ENCODE data around the gene PDE8B. TPM values are rescaled to one million over a fixed set of nuclear protein-coding genes. Genes with fewer than 3 reads are reported as not detected.

PDE8B gene
- total RNA-seq, 1 experiment from 2014 or later: 0.86 TPM

DNA sequence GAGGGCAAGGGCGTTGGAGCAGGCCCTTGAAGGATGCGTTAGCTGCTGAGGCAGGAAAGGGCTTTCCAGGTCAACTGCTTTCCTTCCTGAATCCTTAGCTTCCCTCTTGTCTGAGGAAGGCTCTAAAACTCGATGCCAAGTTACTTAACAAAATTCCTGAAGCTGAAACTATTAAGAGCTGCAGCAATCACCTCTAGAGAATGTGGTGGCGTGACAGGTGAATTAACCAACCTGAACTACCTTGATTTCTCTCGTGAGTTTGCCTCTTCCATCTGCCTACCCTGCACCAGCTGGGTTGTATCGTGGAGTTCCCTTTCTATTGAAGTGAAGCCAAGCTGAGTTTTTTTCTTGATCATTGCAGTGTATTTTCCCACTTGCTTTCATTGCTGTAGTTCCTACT is 96.1 kb downstream of the PDE8B start:
- POLR2A ChIA-PET: no interaction called here
- TF ChIP-seq, protein P1, sequence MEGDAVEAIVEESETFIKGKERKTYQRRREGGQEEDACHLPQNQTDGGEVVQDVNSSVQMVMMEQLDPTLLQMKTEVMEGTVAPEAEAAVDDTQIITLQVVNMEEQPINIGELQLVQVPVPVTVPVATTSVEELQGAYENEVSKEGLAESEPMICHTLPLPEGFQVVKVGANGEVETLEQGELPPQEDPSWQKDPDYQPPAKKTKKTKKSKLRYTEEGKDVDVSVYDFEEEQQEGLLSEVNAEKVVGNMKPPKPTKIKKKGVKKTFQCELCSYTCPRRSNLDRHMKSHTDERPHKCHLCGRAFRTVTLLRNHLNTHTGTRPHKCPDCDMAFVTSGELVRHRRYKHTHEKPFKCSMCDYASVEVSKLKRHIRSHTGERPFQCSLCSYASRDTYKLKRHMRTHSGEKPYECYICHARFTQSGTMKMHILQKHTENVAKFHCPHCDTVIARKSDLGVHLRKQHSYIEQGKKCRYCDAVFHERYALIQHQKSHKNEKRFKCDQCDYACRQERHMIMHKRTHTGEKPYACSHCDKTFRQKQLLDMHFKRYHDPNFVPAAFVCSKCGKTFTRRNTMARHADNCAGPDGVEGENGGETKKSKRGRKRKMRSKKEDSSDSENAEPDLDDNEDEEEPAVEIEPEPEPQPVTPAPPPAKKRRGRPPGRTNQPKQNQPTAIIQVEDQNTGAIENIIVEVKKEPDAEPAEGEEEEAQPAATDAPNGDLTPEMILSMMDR (IDR thresholded peaks at IDR 0.05; ENCODE audit: insufficient read depth in 1 of 2, low read depth in 1 of 2, low read length in 1 of 2, severe bottlenecking in 1 of 2, unreplicated experiment in 1 of 2): no peak
- no peak overlapping the region for H3K4me3 Mint-ChIP-seq (ENCODE audit: unreplicated experiment)
- no peaks in the 10 kb centered on the region for H3K36me3 ChIP-seq (ENCODE audit: control insufficient read depth, insufficient read depth, low read length)
- no peaks in the 10 kb centered on the region for H3K9me3 Mint-ChIP-seq (ENCODE audit: unreplicated experiment)
- H3K9me3 ChIP-seq: no peaks in the 10 kb centered on the region
- H3K36me3 Mint-ChIP-seq (ENCODE audit: insufficient read depth, unreplicated experiment): no peaks in the 10 kb centered on the region
- H3K27me3 ChIP-seq (replicated peaks; ENCODE audit: control insufficient read depth, insufficient read depth, low read length): no peaks in the 10 kb centered on the region
- H3K4me1 ChIP-seq: peaks cover 3% of the 10 kb centered on the region; the same call in 1 of the 2 replicates
- no peak overlapping the region for H3K27ac Mint-ChIP-seq (ENCODE audit: unreplicated experiment)
- intact Hi-C loops (cut with micrococcal nuclease; ENCODE audit: unreplicated experiment): loop anchor here (5.0 kb wide), 1 partner anchor 131 kb away; no protein-coding TSS in a partner anchor
- BruUV-seq (replicated peaks): no TSS peak
- no peak for DNase-seq
- CTCF ChIA-PET: no interaction called here
- H3K27me3 Mint-ChIP-seq (ENCODE audit: insufficient read depth, unreplicated experiment): no peaks in the 10 kb centered on the region
- H3K4me3 ChIP-seq (ENCODE audit: low read depth, low read length): no peak overlapping the region
- peaks cover 19% of the 10 kb centered on the region for H3K4me1 Mint-ChIP-seq (ENCODE audit: low read depth, unreplicated experiment)

GRCh38 chr5:77308154-77308960 is 97.9 kb downstream of the PDE8B start:
- H3K4me3 ChIP-seq (ENCODE audit: low read depth, low read length): no peak overlapping the region
- no peak for DNase-seq
- ChIA-PET CTCF (no interaction called here), POLR2A (no interaction called here)
- no peaks in the 10 kb centered on the region for H3K36me3 Mint-ChIP-seq (ENCODE audit: insufficient read depth, unreplicated experiment)
- H3K9me3 Mint-ChIP-seq (ENCODE audit: unreplicated experiment): no peaks in the 10 kb centered on the region
- H3K4me1 Mint-ChIP-seq (ENCODE audit: low read depth, unreplicated experiment): peaks cover 15% of the 10 kb centered on the region
- no peak overlapping the region for H3K4me3 Mint-ChIP-seq (ENCODE audit: unreplicated experiment)
- H3K27ac Mint-ChIP-seq (ENCODE audit: unreplicated experiment): peak overlapping the region; percentile 58
- H3K4me1 ChIP-seq: peaks cover 3% of the 10 kb centered on the region; the same call in 1 of the 2 replicates
- H3K36me3 ChIP-seq (ENCODE audit: control insufficient read depth, insufficient read depth, low read length): no peaks in the 10 kb centered on the region
- BruUV-seq (replicated peaks): no TSS peak
- no peaks in the 10 kb centered on the region for H3K27me3 Mint-ChIP-seq (ENCODE audit: insufficient read depth, unreplicated experiment)
- no peaks in the 10 kb centered on the region for H3K27me3 ChIP-seq (replicated peaks; ENCODE audit: control insufficient read depth, insufficient read depth, low read length)
- H3K9me3 ChIP-seq: no peaks in the 10 kb centered on the region
- TF ChIP-seq, protein P1 (IDR thresholded peaks at IDR 0.05; ENCODE audit: insufficient read depth in 1 of 2, low read depth in 1 of 2, low read length in 1 of 2, severe bottlenecking in 1 of 2, unreplicated experiment in 1 of 2): no peak
- intact Hi-C loops (cut with micrococcal nuclease; ENCODE audit: unreplicated experiment): loop anchor here (5.0 kb wide), 1 partner anchor 129 kb away; no protein-coding TSS in a partner anchor

GRCh38 chr5:77309140-77309539 is 98.7 kb downstream of the PDE8B start:
- intact Hi-C loops (cut with micrococcal nuclease; ENCODE audit: unreplicated experiment): loop anchor here (5.0 kb wide), 1 partner anchor 128 kb away; no protein-coding TSS in a partner anchor
- Histone ChIP-seq H3K4me3 (ENCODE audit: low read depth, low read length) (no peak overlapping the region), H3K9me3 (no peaks in the 10 kb centered on the region), H3K4me1 (peaks cover 3% of the 10 kb centered on the region; the same call in 1 of the 2 replicates), H3K36me3 (ENCODE audit: control insufficient read depth, insufficient read depth, low read length) (no peaks in the 10 kb centered on the region), H3K27me3 (replicated peaks; ENCODE audit: control insufficient read depth, insufficient read depth, low read length) (no peaks in the 10 kb centered on the region)
- Mint-ChIP-seq H3K27ac (ENCODE audit: unreplicated experiment) (no peak overlapping the region), H3K27me3 (ENCODE audit: insufficient read depth, unreplicated experiment) (no peaks in the 10 kb centered on the region), H3K4me1 (ENCODE audit: low read depth, unreplicated experiment) (peaks cover 15% of the 10 kb centered on the region), H3K36me3 (ENCODE audit: insufficient read depth, unreplicated experiment) (no peaks in the 10 kb centered on the region), H3K4me3 (ENCODE audit: unreplicated experiment) (no peak overlapping the region), H3K9me3 (ENCODE audit: unreplicated experiment) (no peaks in the 10 kb centered on the region)
- TF ChIP-seq, protein P1 (IDR thresholded peaks at IDR 0.05; ENCODE audit: insufficient read depth in 1 of 2, low read depth in 1 of 2, low read length in 1 of 2, severe bottlenecking in 1 of 2, unreplicated experiment in 1 of 2): no peak
- ChIA-PET CTCF (no interaction called here), POLR2A (no interaction called here)
- BruUV-seq (replicated peaks): no TSS peak
- no peak for DNase-seq

Data from Caco-2 (cell line).